ENCODE data around the gene DPH1. TPM values are rescaled to one million over a fixed set of nuclear protein-coding genes. Genes with fewer than 3 reads are reported as not detected.

Gene DPH1
- total RNA-seq, 1 experiment from 2014 or later = 14.4 TPM

- Histone ChIP-seq H3K27ac (no peak overlapping the region), H3K36me3 (no peaks in the 10 kb centered on the region), H3K27me3 (no peaks in the 10 kb centered on the region), H3K4me3 (no peak overlapping the region), H3K9me3 (replicated peaks) (no peaks in the 10 kb centered on the region), H3K4me1 (no peaks in the 10 kb centered on the region)
- no peak for DNase-seq
Observed at GRCh38 chr17:2047590-2047989, 17.6 kb downstream of the DPH1 start.

GRCh38 chr17:2048805-2049204 is 18.9 kb downstream of the DPH1 start:
- Histone ChIP-seq H3K9me3 (replicated peaks) (no peaks in the 10 kb centered on the region), H3K36me3 (no peaks in the 10 kb centered on the region), H3K27ac (no peak overlapping the region), H3K4me3 (no peak overlapping the region), H3K4me1 (no peaks in the 10 kb centered on the region), H3K27me3 (no peaks in the 10 kb centered on the region)
- no peak for DNase-seq

DNA sequence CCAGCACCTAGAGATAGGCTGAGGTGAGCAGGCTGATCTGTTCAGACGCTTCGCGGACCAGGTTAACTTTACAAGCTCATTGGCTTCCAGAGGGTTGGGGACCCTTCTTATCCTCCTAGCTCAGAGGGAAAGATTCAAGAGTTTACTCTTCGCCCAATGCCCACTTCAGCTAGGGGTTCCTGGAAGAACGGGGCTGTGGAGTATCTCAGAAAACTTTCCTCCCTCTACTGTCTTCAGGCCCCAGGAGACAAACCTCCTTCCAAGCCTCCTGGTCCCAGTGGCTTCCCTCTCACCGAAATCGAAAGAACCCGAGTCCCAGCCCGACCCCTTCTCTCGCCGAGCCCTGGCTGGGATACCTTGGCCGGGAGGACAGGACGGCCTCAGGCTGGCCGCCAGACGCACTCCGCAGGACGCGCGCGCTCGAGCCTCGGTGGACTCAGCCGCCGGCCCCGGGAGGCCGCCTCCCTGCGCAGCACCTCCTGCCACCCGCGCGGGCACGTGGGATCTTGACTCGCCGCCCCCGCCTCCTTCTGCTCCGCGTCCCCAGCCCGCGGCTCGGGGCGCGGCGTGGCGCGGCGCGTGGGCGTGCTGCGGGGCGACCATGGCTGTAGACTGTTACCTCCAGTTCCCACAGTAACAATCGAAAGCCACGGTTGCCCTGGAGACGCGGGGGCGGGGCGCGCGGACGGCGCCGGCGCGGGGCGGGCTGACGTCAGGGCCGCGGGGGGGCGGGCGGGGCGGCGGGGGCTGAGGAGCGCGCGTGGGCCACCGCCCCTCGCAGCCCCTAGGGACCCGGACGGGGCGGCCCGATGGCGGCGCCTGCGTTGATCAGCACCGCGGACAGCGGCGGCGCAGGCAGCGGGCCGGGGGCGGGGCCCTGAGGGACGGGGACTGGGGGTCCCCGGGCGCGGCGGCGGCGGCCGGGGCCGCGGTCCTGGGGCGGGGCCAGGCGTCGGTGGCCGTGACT is 19.7 kb downstream of the DPH1 start:
- Histone ChIP-seq H3K9me3 (replicated peaks) (no peaks in the 10 kb centered on the region), H3K4me1 (no peaks in the 10 kb centered on the region), H3K27me3 (no peaks in the 10 kb centered on the region), H3K27ac (no peak overlapping the region), H3K4me3 (peak overlapping the region; percentile 72), H3K36me3 (no peaks in the 10 kb centered on the region)
- peak; percentile 72 to 83 for DNase-seq

DNA sequence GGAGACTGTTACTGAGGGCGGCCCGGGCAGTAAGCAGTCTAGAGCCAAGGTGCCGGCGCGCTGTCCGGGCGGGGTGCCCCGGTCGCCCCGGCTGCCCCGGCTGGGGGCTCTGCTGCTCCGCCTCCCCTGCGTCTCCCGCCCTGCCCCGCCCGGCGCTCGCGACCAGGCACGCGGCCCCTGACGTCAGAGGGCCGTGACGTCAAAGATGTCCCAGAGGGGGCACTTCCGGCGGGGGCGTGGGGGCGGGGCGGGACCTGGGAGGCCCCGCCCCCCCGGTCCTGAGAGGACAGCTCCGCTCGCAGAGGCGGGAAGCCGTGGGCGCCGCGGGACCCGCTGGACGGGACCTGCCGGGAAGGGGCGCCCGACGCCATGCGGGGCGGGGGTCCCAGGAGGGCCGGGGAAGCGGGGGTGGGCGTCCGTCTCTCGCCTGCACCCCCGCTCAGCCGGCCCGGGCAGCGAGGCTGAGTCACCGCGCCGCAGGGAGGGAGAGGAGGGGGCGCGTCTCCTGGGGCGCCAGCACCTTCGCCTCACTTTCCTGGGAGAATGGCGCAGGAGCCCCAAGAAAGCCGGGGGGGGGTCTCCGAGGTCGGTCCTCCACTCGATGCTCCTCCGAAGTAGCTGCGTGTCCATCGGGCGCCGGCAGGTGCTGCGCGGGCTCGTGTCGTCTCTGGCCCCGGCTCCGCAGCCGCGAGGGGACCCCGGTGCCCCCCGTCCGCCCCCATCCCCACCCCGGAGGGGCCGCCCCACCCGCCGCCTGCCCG is 20.5 kb downstream of the DPH1 start:
- DNase-seq = peak; percentile 57 to 70
- peak overlapping the region; percentile 72 for H3K4me3 ChIP-seq
- H3K27ac ChIP-seq = no peak overlapping the region
- H3K9me3 ChIP-seq (replicated peaks) = no peaks in the 10 kb centered on the region
- no peaks in the 10 kb centered on the region for H3K36me3 ChIP-seq
- H3K4me1 ChIP-seq = no peaks in the 10 kb centered on the region
- H3K27me3 ChIP-seq = no peaks in the 10 kb centered on the region

DNA sequence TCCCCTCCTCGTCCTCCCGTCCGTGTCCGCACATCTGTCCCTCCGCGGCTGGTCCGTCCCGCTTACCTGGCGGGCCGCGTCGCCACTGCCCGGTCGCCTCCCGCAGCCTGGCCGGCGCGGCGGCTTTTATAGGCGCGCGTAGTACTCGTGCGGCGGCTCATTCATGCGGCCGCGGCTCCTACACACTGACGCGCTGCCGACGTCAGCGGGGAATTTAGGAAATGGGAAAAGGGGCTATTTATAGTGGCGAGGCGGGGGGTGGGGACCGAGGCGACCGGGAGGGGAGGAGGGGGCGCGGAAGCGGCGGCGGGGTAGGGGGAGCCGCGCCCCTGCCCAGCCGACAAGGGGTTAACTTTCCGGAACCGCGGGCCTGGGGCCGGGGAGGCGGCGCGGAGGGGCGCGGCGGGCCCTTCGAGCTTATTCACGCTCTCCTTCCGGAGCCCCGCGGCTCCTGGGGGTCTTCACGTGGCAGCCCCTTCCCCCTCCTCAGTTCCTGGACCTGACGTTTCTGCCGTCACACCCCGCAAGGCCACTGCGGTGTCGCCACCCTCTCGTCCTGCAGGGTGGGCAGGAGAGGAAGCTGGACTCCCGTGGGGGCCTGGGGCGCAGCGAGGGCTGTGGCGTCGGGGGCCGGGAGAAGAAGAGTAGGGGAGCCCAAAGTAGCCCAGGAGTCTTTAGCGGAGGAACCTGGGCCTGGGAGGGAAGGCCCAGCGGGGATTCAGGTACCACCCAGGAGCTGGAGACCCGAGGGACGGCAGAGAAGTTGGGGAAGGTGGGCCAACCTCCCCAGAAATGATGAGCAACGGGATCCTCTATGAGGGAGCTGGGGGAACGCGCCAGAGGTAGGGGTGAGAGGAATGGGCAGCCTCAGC is 21.3 kb downstream of the DPH1 start:
- no peaks in the 10 kb centered on the region for H3K9me3 ChIP-seq (replicated peaks)
- no peak overlapping the region for H3K4me3 ChIP-seq
- no peaks in the 10 kb centered on the region for H3K27me3 ChIP-seq
- H3K36me3 ChIP-seq = no peaks in the 10 kb centered on the region
- H3K4me1 ChIP-seq = no peaks in the 10 kb centered on the region
- H3K27ac ChIP-seq = no peak overlapping the region
- DNase-seq = no peak

GRCh38 chr17:2051933-2052559 is 22.1 kb downstream of the DPH1 start:
- H3K4me1 ChIP-seq = no peaks in the 10 kb centered on the region
- no peak overlapping the region for H3K4me3 ChIP-seq
- H3K36me3 ChIP-seq = no peaks in the 10 kb centered on the region
- H3K27ac ChIP-seq = no peak overlapping the region
- no peaks in the 10 kb centered on the region for H3K27me3 ChIP-seq
- no peaks in the 10 kb centered on the region for H3K9me3 ChIP-seq (replicated peaks)
- no peak for DNase-seq

GRCh38 chr17:2053380-2054261 is 23.7 kb downstream of the DPH1 start:
- no peak overlapping the region for H3K4me3 ChIP-seq
- no peak for DNase-seq
- no peaks in the 10 kb centered on the region for H3K27me3 ChIP-seq
- no peaks in the 10 kb centered on the region for H3K9me3 ChIP-seq (replicated peaks)
- H3K27ac ChIP-seq = no peak overlapping the region
- H3K4me1 ChIP-seq = no peaks in the 10 kb centered on the region
- H3K36me3 ChIP-seq = no peaks in the 10 kb centered on the region

GRCh38 chr17:2054262-2054511 is 24.2 kb downstream of the DPH1 start:
- Histone ChIP-seq H3K36me3 (no peaks in the 10 kb centered on the region), H3K27ac (no peak overlapping the region), H3K4me3 (no peak overlapping the region), H3K9me3 (replicated peaks) (no peaks in the 10 kb centered on the region), H3K4me1 (no peaks in the 10 kb centered on the region), H3K27me3 (no peaks in the 10 kb centered on the region)
- DNase-seq = no peak

GRCh38 chr17:2054512-2055291 is 24.7 kb downstream of the DPH1 start, which contains the start of gene HIC1:
HIC1 (plus strand) TSS chr17:2055103; CDS start chr17:2056691, 1,588 bp downstream.
- H3K4me3 ChIP-seq = no peak within 1 kb of the TSS
- no peaks in the 10 kb centered on the region for H3K9me3 ChIP-seq (replicated peaks)
- no peaks in the 10 kb centered on the region for H3K27me3 ChIP-seq
- DNase-seq = no peak
- no peaks in the 10 kb centered on the region for H3K36me3 ChIP-seq
- no peak within 1 kb of the TSS for H3K27ac ChIP-seq
- no peaks in the 10 kb centered on the region for H3K4me1 ChIP-seq

- H3K27me3 ChIP-seq = no peaks in the 10 kb centered on the region
- DNase-seq = no peak
Observed at GRCh38 chr17:2055292-2056205, 25.6 kb downstream of the DPH1 start.

DNA sequence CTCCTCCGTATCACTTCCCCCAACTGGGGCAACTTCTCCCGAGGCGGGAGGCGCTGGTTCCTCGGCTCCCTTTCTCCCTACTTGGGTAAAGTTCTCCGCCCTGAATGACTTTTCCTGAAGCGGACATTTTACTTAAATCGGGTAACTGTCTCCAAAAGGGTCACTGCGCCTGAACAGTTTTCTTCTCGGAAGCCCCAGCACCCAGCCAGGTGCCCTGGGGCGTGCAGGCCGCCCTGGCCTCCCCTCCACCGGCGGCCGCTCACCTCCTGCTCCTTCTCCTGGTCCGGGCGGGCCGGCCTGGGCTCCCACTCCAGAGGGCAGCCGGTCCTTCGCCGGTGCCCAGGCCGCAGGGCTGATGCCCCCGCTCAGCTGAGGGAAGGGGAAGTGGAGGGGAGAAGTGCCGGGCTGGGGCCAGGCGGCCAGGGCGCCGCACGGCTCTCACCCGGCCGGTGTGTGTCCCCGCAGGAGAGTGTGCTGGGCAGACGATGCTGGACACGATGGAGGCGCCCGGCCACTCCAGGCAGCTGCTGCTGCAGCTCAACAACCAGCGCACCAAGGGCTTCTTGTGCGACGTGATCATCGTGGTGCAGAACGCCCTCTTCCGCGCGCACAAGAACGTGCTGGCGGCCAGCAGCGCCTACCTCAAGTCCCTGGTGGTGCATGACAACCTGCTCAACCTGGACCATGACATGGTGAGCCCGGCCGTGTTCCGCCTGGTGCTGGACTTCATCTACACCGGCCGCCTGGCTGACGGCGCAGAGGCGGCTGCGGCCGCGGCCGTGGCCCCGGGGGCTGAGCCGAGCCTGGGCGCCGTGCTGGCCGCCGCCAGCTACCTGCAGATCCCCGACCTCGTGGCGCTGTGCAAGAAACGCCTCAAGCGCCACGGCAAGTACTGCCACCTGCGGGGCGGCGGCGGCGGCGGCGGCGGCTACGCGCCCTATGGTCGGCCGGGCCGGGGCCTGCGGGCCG is 26.5 kb downstream of the DPH1 start:
- no peaks in the 10 kb centered on the region for H3K36me3 ChIP-seq
- no peaks in the 10 kb centered on the region for H3K9me3 ChIP-seq (replicated peaks)
- H3K27me3 ChIP-seq = no peaks in the 10 kb centered on the region
- no peak for DNase-seq
- no peaks in the 10 kb centered on the region for H3K4me1 ChIP-seq
- H3K27ac ChIP-seq = no peak overlapping the region
- no peak overlapping the region for H3K4me3 ChIP-seq

More at GRCh38 chr17:2055292-2056205, 25.6 kb downstream of the DPH1 start:
- Histone ChIP-seq H3K27ac (no peak overlapping the region), H3K9me3 (replicated peaks) (no peaks in the 10 kb centered on the region), H3K4me1 (no peaks in the 10 kb centered on the region), H3K36me3 (no peaks in the 10 kb centered on the region), H3K4me3 (no peak overlapping the region)

Data from SJCRH30 (cell line).